ENCODE results near the gene TAF1C. TPM values are rescaled to one million over a fixed set of nuclear protein-coding genes. Genes with fewer than 3 reads are reported as not detected.
A peak's percentile ranks its signal among the peaks of the same experiment; 100 is the strongest.

Gene TAF1C
- total and polyA plus RNA-seq, 9 donors, result 14.1 to 89.0 (median 58.4) TPM

GRCh38 chr16:84232969-84233368 lies 46.1 kb upstream of the TAF1C start:
- TF ChIP-seq, protein P1, sequence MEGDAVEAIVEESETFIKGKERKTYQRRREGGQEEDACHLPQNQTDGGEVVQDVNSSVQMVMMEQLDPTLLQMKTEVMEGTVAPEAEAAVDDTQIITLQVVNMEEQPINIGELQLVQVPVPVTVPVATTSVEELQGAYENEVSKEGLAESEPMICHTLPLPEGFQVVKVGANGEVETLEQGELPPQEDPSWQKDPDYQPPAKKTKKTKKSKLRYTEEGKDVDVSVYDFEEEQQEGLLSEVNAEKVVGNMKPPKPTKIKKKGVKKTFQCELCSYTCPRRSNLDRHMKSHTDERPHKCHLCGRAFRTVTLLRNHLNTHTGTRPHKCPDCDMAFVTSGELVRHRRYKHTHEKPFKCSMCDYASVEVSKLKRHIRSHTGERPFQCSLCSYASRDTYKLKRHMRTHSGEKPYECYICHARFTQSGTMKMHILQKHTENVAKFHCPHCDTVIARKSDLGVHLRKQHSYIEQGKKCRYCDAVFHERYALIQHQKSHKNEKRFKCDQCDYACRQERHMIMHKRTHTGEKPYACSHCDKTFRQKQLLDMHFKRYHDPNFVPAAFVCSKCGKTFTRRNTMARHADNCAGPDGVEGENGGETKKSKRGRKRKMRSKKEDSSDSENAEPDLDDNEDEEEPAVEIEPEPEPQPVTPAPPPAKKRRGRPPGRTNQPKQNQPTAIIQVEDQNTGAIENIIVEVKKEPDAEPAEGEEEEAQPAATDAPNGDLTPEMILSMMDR (IDR thresholded peaks at IDR 0.05), result no peak
- no peak for TF ChIP-seq POLR2A (IDR thresholded peaks at IDR 0.05)
- no peak for TF ChIP-seq EP300 (IDR thresholded peaks at IDR 0.05)
- no peak overlapping the region for H3K4me3 ChIP-seq
- no peak overlapping the region for H3K27ac ChIP-seq
- intact Hi-C loops (cut with DNase I), result no loop called here
- no peak for DNase-seq
- WGBS, 3 donors, result 94 to 98% (median 95%) methylated on average over 5 of the region's 5 CpGs
- H3K27me3 ChIP-seq, result no peaks in the 10 kb centered on the region
- H3K36me3 ChIP-seq, result no peaks in the 10 kb centered on the region
- no peaks in the 10 kb centered on the region for H3K9me3 ChIP-seq
- peaks cover 10% of the 10 kb centered on the region for H3K4me1 ChIP-seq (ENCODE audit: insufficient read depth)

GRCh38 chr16:84232060-84232459 lies 45.2 kb upstream of the TAF1C start:
- no peaks in the 10 kb centered on the region for H3K27me3 ChIP-seq
- no peak for DNase-seq
- no peak overlapping the region for H3K27ac ChIP-seq
- intact Hi-C loops (cut with DNase I), result no loop called here
- 86 to 91% (median 89%) methylated on average over 5 of the region's 5 CpGs for WGBS, 3 donors
- peaks cover 11% of the 10 kb centered on the region for H3K4me1 ChIP-seq (ENCODE audit: insufficient read depth)
- H3K4me3 ChIP-seq, result no peak overlapping the region
- no peaks in the 10 kb centered on the region for H3K9me3 ChIP-seq
- TF ChIP-seq, protein P1 (IDR thresholded peaks at IDR 0.05), result no peak
- TF ChIP-seq POLR2A (IDR thresholded peaks at IDR 0.05) (no peak), EP300 (IDR thresholded peaks at IDR 0.05) (no peak)
- H3K36me3 ChIP-seq, result no peaks in the 10 kb centered on the region

GRCh38 chr16:84229471-84229870 lies 42.6 kb upstream of the TAF1C start:
- no peak overlapping the region for H3K27ac ChIP-seq
- no peak for DNase-seq
- intact Hi-C loops (cut with DNase I), result no loop called here
- no peaks in the 10 kb centered on the region for H3K36me3 ChIP-seq
- no peaks in the 10 kb centered on the region for H3K27me3 ChIP-seq
- no peaks in the 10 kb centered on the region for H3K9me3 ChIP-seq
- peaks cover 7% of the 10 kb centered on the region for H3K4me1 ChIP-seq (ENCODE audit: insufficient read depth)
- no peak overlapping the region for H3K4me3 ChIP-seq
- WGBS, 3 donors, result 86 to 90% (median 86%) methylated on average over 11 of the region's 11 CpGs
- TF ChIP-seq, protein P1 (IDR thresholded peaks at IDR 0.05), result no peak
- TF ChIP-seq POLR2A (IDR thresholded peaks at IDR 0.05) (no peak), EP300 (IDR thresholded peaks at IDR 0.05) (no peak)

GRCh38 chr16:84228256-84228838 lies 41.5 kb upstream of the TAF1C start:
- H3K4me1 ChIP-seq (ENCODE audit: insufficient read depth), result peaks cover 7% of the 10 kb centered on the region
- 17 to 21% (median 20%) methylated on average over 18 of the region's 18 CpGs for WGBS, 3 donors
- DNase-seq, result peak; percentile 80 to 89 (median 81)
- TF ChIP-seq, protein P1 (IDR thresholded peaks at IDR 0.05), result no peak
- TF ChIP-seq POLR2A (IDR thresholded peaks at IDR 0.05) (no peak), EP300 (IDR thresholded peaks at IDR 0.05) (no peak)
- peak overlapping the region in 1 of 2 donors; percentile 22 for H3K27ac ChIP-seq
- H3K4me3 ChIP-seq, result peak overlapping the region; percentile 4
- H3K27me3 ChIP-seq, result no peaks in the 10 kb centered on the region
- no peaks in the 10 kb centered on the region for H3K9me3 ChIP-seq
- no peaks in the 10 kb centered on the region for H3K36me3 ChIP-seq
- intact Hi-C loops (cut with DNase I), result no loop called here
